ENCODE data around the gene CD14. TPM values are rescaled to one million over a fixed set of nuclear protein-coding genes. Genes with fewer than 3 reads are reported as not detected.

The CD14 gene
- 10 to 100 TPM in 3 of 4 donors, under 1 TPM in 1; 0.51 to 48.5 (median 34.0) TPM for total RNA-seq

GRCh38 chr5:140633021-140633471 lies at the start of gene CD14:
Gene CD14 (minus strand): TSS chr5:140633175. CDS start chr5:140633071, 104 bp downstream.
- Histone ChIP-seq H3K27me3 (no peaks in the 10 kb centered on the region), H3K4me3 (peak within 1 kb of the TSS; percentile 32 to 45), H3K27ac (peak within 1 kb of the TSS; percentile 56 to 61), H3K36me3 (no peaks in the 10 kb centered on the region), H3K4me1 (no peaks in the 10 kb centered on the region), H3K9me3 (no peaks in the 10 kb centered on the region)
- DNase-seq: no peak
- intact Hi-C loops (cut with DNase I; ENCODE audit: low total_unique reads): no loop called here
- peak in 1 of 2 donors; percentile 8 for TF ChIP-seq POLR2A (IDR thresholded peaks at IDR 0.05)
- TF ChIP-seq, protein P1, sequence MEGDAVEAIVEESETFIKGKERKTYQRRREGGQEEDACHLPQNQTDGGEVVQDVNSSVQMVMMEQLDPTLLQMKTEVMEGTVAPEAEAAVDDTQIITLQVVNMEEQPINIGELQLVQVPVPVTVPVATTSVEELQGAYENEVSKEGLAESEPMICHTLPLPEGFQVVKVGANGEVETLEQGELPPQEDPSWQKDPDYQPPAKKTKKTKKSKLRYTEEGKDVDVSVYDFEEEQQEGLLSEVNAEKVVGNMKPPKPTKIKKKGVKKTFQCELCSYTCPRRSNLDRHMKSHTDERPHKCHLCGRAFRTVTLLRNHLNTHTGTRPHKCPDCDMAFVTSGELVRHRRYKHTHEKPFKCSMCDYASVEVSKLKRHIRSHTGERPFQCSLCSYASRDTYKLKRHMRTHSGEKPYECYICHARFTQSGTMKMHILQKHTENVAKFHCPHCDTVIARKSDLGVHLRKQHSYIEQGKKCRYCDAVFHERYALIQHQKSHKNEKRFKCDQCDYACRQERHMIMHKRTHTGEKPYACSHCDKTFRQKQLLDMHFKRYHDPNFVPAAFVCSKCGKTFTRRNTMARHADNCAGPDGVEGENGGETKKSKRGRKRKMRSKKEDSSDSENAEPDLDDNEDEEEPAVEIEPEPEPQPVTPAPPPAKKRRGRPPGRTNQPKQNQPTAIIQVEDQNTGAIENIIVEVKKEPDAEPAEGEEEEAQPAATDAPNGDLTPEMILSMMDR (IDR thresholded peaks at IDR 0.05): no peak

DNA sequence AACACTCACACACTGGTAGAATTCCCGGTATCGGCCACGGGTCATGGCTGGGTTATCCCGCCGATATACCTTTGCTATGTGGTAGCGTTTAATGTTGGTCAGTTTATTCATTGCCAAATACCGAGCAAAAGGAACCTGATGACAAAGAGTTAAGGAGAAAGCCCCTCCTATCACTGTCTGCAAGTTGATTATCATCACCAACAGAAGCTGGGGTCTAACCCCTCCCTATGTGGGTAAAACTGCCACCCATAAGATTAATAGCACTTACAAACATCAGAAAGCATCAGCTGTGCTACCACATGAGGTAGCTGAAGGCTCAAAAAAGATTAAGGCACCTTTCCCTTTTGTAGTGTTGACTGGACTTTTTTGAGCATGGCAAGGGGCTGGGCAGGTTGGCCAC lies 46.0 kb upstream of the CD14 start:
- H3K36me3 ChIP-seq: no peaks in the 10 kb centered on the region
- no peaks in the 10 kb centered on the region for H3K9me3 ChIP-seq
- H3K27ac ChIP-seq: no peak overlapping the region
- no peaks in the 10 kb centered on the region for H3K4me1 ChIP-seq
- intact Hi-C loops (cut with DNase I; ENCODE audit: low total_unique reads): no loop called here
- H3K4me3 ChIP-seq: no peak overlapping the region
- TF ChIP-seq, protein P1 (IDR thresholded peaks at IDR 0.05): no peak
- TF ChIP-seq POLR2A (IDR thresholded peaks at IDR 0.05): no peak
- DNase-seq: no peak
- H3K27me3 ChIP-seq: no peaks in the 10 kb centered on the region

DNA sequence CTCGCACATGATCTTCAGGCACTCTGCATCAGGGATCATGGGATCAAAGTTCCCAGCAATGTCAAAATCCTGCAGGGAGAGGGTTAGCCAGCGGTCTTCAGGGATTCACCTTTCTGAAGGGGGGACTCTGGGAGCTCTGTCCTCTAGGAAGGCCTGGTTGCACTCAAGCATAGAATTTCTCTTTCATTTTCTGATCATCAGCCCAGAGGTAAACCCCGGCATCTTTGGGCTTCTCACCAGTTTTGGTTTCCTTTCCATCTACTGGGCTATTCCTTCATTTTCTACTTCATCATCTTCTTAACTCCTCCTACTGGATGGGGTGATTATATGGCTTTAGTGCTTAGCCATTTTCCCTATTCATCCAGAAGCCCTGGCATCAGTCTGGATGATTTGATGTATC lies 45.0 kb upstream of the CD14 start:
- no peak overlapping the region for H3K4me3 ChIP-seq
- DNase-seq: no peak
- H3K9me3 ChIP-seq: no peaks in the 10 kb centered on the region
- no peaks in the 10 kb centered on the region for H3K4me1 ChIP-seq
- TF ChIP-seq, protein P1 (IDR thresholded peaks at IDR 0.05): no peak
- no peak for TF ChIP-seq POLR2A (IDR thresholded peaks at IDR 0.05)
- H3K36me3 ChIP-seq: no peaks in the 10 kb centered on the region
- H3K27ac ChIP-seq: no peak overlapping the region
- intact Hi-C loops (cut with DNase I; ENCODE audit: low total_unique reads): no loop called here
- H3K27me3 ChIP-seq: no peaks in the 10 kb centered on the region

DNA sequence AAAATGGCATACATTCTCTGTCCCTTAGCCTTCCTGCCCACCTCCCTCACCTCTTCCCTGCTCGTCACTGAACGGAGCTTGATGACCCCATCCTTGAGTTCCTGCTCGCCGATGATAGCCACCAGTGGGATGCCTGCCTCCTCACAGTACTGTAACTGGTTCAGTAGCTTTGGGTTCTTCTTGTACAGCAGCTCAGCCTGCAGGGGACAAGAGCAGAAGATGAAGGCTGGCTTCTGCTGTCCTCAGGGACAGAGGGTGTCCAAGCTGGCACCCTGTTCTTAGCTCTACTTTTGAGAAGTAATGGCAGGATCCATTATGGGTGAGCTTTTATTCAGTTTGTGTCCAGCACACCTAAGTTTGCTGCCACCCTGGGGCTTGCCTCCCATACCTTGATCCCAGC lies 41.7 kb upstream of the CD14 start:
- intact Hi-C loops (cut with DNase I; ENCODE audit: low total_unique reads): no loop called here
- H3K4me3 ChIP-seq: no peak overlapping the region
- no peak overlapping the region for H3K27ac ChIP-seq
- H3K36me3 ChIP-seq: no peaks in the 10 kb centered on the region
- DNase-seq: no peak
- TF ChIP-seq POLR2A (IDR thresholded peaks at IDR 0.05): no peak
- TF ChIP-seq, protein P1 (IDR thresholded peaks at IDR 0.05): no peak
- H3K27me3 ChIP-seq: no peaks in the 10 kb centered on the region
- no peaks in the 10 kb centered on the region for H3K9me3 ChIP-seq
- no peaks in the 10 kb centered on the region for H3K4me1 ChIP-seq

DNA sequence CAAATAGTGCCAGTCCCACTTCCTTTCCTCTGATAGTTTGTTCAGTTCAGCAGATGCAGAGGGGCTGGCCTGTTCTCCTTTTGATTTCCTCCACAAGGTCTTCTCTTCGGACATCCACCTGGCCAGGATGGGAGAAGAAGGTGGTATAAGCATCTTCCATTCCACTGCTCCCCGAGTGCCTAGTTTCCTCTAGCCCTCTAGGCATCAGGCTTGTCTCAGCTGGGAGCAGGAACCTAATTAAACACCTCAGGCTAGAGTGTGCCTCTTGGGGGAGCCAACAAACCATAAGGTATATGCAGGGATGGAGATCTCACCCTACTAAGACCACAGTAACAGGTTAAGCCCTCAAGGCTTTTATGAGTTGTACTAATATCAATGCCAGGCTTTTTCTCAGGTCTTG lies 41.2 kb upstream of the CD14 start:
- Histone ChIP-seq H3K27me3 (no peaks in the 10 kb centered on the region), H3K27ac (no peak overlapping the region), H3K4me1 (no peaks in the 10 kb centered on the region), H3K9me3 (no peaks in the 10 kb centered on the region), H3K4me3 (no peak overlapping the region), H3K36me3 (no peaks in the 10 kb centered on the region)
- intact Hi-C loops (cut with DNase I; ENCODE audit: low total_unique reads): no loop called here
- DNase-seq: no peak
- no peak for TF ChIP-seq POLR2A (IDR thresholded peaks at IDR 0.05)
- TF ChIP-seq, protein P1 (IDR thresholded peaks at IDR 0.05): no peak
